Right lobe of liver (tissue), 4 donors: ENCODE measurements around the gene PLD5.

Experiments
- POLR2A ChIP-seq: fragments of 450-650 bp; IDR thresholded peaks from one replicate; pipeline ENCODE4 v1.6.1; 2017; ENCODE audit warnings: antibody characterized with exemption, mild to moderate bottlenecking
- TF ChIP-seq, protein P1 (sequence below), 4 donors: fragments of 200-600 bp in 3 of 4; fragments of 450-650 bp in 1 of 4; IDR thresholded peaks; one replicate each; pipeline versions ENCODE4 v1.5.1 to v1.8.0; 2016 to 2022; ENCODE audit warnings: antibody characterized with exemption in 4 of 4, mild to moderate bottlenecking in 2 of 4
- donor health status: DM: no; HTN: no; CAD: no.
- donor health status: DM: no; HTN: no; CAD: no.
- donor health status: DM: no; HTN: yes; CAD: no.

DNA sequence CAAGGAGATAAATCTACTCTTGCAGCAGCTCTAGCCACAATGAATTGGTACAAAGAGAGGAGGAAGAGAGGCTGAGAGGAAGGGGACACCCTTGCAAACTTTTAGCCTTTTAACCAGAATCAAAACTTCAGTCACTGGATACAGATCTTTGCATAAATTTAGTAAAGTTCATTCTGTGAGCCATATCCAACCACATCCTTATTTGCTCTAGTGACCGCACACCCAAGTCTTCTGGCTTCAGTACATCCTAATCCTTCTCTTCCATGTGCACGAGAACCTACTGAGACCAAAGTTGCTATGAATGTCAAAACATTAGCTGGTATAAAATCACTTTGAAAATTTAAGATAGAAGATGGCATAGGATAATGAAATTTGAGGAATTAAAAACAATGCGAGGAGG lies 21.9 kb upstream of the PLD5 start:
- TF ChIP-seq, protein P1, sequence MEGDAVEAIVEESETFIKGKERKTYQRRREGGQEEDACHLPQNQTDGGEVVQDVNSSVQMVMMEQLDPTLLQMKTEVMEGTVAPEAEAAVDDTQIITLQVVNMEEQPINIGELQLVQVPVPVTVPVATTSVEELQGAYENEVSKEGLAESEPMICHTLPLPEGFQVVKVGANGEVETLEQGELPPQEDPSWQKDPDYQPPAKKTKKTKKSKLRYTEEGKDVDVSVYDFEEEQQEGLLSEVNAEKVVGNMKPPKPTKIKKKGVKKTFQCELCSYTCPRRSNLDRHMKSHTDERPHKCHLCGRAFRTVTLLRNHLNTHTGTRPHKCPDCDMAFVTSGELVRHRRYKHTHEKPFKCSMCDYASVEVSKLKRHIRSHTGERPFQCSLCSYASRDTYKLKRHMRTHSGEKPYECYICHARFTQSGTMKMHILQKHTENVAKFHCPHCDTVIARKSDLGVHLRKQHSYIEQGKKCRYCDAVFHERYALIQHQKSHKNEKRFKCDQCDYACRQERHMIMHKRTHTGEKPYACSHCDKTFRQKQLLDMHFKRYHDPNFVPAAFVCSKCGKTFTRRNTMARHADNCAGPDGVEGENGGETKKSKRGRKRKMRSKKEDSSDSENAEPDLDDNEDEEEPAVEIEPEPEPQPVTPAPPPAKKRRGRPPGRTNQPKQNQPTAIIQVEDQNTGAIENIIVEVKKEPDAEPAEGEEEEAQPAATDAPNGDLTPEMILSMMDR (IDR thresholded peaks at IDR 0.05), result no peak
- TF ChIP-seq POLR2A, result no peak
